NCI-H446 (cell line): ENCODE results near the gene LSM3.
A peak's percentile ranks its signal among the peaks of the same experiment; 100 is the strongest.

Source experiments
- DNase-seq, 2 experiments: peaks; one replicate each; lab custom pipeline; 2025; lab: John Stamatoyannopoulos, UW

Gene LSM3

DNA sequence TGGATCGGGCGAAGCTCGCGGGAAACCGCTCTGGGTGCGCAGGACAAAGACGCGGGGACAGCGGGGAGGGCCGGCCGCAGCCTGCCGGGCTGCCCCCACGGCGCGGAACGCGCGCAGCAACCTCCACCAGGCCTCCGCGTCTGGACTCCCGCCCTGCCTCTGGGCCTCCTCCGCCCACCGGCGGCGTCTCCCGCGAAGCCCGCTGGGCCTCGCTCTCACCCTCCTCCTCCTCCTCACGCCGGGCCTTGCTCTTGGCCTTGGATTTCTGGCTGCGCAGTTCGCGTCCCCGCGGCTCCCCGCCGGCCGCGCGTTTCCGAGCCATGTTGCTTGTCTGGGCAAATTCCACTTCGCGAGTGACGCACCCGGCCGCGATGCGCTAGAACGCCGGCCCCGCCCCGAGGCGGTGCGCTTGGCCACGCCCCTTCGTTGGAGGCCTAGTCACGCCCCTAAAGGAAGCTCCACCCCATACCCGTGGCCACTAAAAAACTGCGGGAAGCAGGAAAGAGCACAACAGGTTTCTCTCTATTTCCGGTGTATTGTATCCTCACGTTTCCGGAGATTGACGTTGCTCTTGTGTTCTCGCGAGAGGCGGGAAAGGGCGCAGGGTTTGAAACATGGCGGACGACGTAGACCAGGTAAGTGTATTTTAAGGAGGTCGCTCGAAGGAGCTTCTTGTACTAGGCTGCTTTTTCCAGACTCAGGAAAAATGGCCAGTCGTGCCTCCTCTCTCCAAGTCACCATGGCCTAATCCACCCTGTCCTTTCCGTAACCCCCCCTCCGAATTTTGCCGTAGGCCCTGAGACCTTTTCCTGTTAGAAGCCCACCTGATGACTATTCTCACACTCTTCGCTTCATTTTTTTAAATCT, at the start of gene LSM3, which contains the start of gene XPC:
Gene LSM3 (plus strand): TSS at position 571 of the 867 bp plus-strand sequence. CDS start 44 bp downstream, at position 615.
Gene XPC (minus strand): TSS at position 355 of the 867 bp plus-strand sequence. CDS start 33 bp downstream, at position 322.
- peak; percentile 91 to 96 for DNase-seq

- no peak for DNase-seq
Measured at GRCh38 chr3:14129296-14129695, 49.3 kb upstream of the LSM3 start.

- DNase-seq, result no peak
Measured at GRCh38 chr3:14130230-14130629, 48.4 kb upstream of the LSM3 start.

GRCh38 chr3:14130707-14131106, 47.9 kb upstream of the LSM3 start:
- no peak for DNase-seq

GRCh38 chr3:14131134-14131533, 47.5 kb upstream of the LSM3 start:
- no peak for DNase-seq

- DNase-seq, result no peak
Measured at GRCh38 chr3:14132120-14132519, 46.5 kb upstream of the LSM3 start.

DNA sequence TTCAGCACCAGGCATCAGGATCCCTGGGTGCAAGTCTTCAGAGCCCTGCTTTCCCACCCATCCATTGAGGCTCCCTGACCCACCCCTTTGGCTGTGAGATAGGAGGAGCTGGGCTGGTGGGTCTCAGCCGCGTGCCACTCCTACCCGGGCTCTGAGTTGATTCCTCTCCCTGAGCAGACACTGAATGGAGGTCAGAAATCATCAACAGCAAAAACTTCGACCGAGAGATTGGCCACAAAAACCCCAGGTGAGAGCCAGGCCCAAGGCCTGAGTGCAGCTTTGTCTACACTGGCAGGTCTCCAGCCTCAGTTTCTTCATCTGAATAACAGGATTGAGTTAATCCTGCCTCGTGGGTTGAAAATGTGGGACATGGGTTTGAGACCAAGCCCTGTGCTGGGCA, 45.9 kb upstream of the LSM3 start:
- no peak for DNase-seq

- DNase-seq, result no peak
Measured at GRCh38 chr3:14133188-14133800, 45.3 kb upstream of the LSM3 start.

GRCh38 chr3:14133876-14134275, 44.7 kb upstream of the LSM3 start:
- no peak for DNase-seq

- no peak for DNase-seq
Measured at GRCh38 chr3:14134291-14134690, 44.3 kb upstream of the LSM3 start.

- DNase-seq, result no peak
Measured at GRCh38 chr3:14135581-14135980, 43.0 kb upstream of the LSM3 start.

- DNase-seq, result no peak
Measured at GRCh38 chr3:14137004-14137403, 41.6 kb upstream of the LSM3 start.

DNA sequence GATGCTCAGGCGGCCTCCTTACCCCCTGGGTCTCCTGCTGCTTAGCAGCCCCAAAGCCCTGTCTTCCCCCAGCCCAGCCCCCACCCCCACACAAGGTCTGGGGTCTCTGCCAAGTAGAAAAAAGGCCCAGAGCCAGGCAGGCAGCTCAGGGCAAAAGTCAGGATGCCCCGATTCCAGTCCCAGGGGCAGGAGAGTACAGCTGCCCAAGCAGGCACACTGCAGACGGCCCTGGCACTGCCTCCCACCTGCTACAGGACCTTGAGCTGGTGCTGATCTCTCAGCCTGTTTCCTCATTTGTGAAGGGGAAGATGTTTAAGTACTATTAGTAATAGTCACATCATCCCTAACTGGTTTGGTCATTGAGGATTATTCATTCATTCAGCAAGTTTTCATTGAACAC, 41.2 kb upstream of the LSM3 start:
- DNase-seq, result peak in 1 of 2 experiments; percentile 4

DNA sequence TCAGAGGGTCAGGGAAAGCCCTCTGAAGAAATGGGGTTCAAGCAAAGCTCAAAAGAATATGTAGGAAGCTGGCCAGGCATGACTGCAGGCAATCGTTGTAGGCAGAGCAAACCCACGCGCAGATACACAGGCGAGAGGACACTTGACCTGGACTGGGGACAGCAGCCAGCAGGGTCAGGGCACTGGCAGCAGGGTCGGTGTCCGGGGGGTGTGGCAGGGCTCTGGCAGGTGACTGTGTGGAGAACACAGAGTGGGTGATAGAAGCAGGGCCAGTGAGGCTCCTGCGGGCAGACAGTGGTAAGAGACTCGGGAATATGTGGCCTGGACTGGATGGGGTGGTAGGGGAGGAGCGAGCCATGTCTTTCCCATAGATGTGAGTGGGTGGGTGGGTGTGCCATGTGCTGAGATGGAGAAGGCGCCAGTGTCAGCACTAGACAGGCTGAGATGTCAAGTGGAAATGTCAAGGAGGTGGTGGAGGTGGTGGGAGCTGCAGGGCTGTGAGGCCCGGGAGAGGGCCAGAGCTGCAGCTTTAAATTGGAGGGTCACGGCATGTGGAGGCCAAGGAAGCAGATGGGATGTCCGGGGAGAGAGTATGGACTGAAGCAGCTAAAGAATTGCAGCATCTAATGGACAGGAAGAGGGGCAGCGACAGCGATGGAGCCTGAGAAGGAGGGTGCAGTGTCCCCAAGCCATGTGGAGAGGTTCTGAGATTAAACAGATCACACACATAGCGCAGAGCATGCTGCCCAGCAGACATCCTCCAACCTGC, 40.3 kb upstream of the LSM3 start:
- no peak for DNase-seq

- no peak for DNase-seq
Measured at GRCh38 chr3:14138878-14139655, 39.5 kb upstream of the LSM3 start.

GRCh38 chr3:14139771-14140170, 38.8 kb upstream of the LSM3 start:
- DNase-seq, result no peak

- no peak for DNase-seq
Measured at GRCh38 chr3:14140668-14141067, 37.9 kb upstream of the LSM3 start.

- DNase-seq, result no peak
Measured at GRCh38 chr3:14141144-14141543, 37.5 kb upstream of the LSM3 start.

GRCh38 chr3:14141602-14142341, 36.8 kb upstream of the LSM3 start:
- no peak for DNase-seq

GRCh38 chr3:14142567-14143270, 35.9 kb upstream of the LSM3 start:
- no peak for DNase-seq
